Pancreas (tissue), 10 donors: ENCODE measurements around the gene PAX5. TPM values are rescaled to one million over a fixed set of nuclear protein-coding genes. Genes with fewer than 3 reads are reported as not detected.

ENCODE experiments used
- ATAC-seq, 4 donors: fragments of 200-7000 bp; cut with Tn5 transposase; one replicate each; pipeline versions ENCODE4 v1.8.0 to v1.9.1; 2020; ENCODE audit warnings: mild to moderate bottlenecking in 4 of 4, moderate library complexity in 4 of 4
- DNase-seq, 6 donors: peaks; one replicate each; pipeline ENCODE4 v3.0.0-alpha.2; 2020
- FAIRE-seq: peaks from 2 replicates; lab custom pipeline; 2012; peaks lifted over from hg19 to GRCh38; lab: Jason Lieb, UNC
- H3K27ac ChIP-seq, 4 donors: fragments of 200-600 bp; sonication (generic); 1 replicate in 3 of 4; 2 replicates in 1 of 4; pipeline versions ENCODE4 v1.5.0 to v1.8.0; 2020
- H3K27me3 ChIP-seq, 4 donors: fragments of 200-600 bp; one replicate each; pipeline ENCODE4 v1.8.0; 2021
- H3K36me3 ChIP-seq, 3 donors: fragments of 200-600 bp; sonication (generic) in 1 of 3; one replicate each; pipeline versions ENCODE4 v1.5.0 to v1.8.0; 2020 to 2021
- H3K4me1 ChIP-seq, 3 donors: fragments of 200-600 bp; one replicate each; pipeline ENCODE4 v1.8.0; 2021
- H3K4me3 ChIP-seq, 4 donors: fragments of 200-600 bp; sonication (generic) in 2 of 4; one replicate each; pipeline versions ENCODE4 v1.5.0 to v1.8.0; 2020 to 2021
- H3K9me3 ChIP-seq, 4 donors: fragments of 200-600 bp; one replicate each; pipeline ENCODE4 v1.8.0; 2021
- CTCF ChIP-seq, 4 donors: fragments of 200-600 bp; sonication (generic) in 3 of 4; IDR thresholded peaks; one replicate each; pipeline versions ENCODE4 v1.5.0 to v1.8.0; 2021; ENCODE audit warnings: antibody characterized with exemption in 4 of 4
- WGBS, 2 donors: extraction: QIAGEN DNeasy Blood & Tissue Kit; methylation state at CpG; one replicate each; pipeline ENCODE4 v1.1.7; 2013; 5-methylcytosine and 5-hydroxymethylcytosine counted together
- intact Hi-C, 3 donors: fragments of 100-400 bp; cut with DNase I; formaldehyde crosslinking; loops; one replicate each; pipeline versions ENCODE4 v1.11.1 to v1.14.2; 2022
- polyA plus RNA-seq, 2 donors: library from polyadenylated mRNA; stranded (reverse); fragments of 200-250 nt; gene quantifications; one replicate each; pipeline ENCODE4 v1.2.3, GENCODE V29; 2013
- total RNA-seq, 6 donors: library from RNA; stranded (reverse); fragmentation: NEBNext Ultra II Directional in 4 of 6; extraction: Animal tissue kit (Norgen Biotek cat#: 25700) in 4 of 6; gene quantifications; one replicate each; pipeline versions ENCODE4 v1.2.1 to v1.2.4, GENCODE V29; 2021 to 2023
- donor health status: healthy with polysubstance abuse.
- donor health status: DM: no; HTN: no; CAD: no; lungs with moderate emphysema.
- donor health status: DM: no; HTN: no; CAD: no.
- donor health status: control.
- donor health status: control.
- donor health status: Bipolar disorder and iron deficiency.
- donor health status: DM: yes; HTN: yes; CAD: no.
- donor health status: DM: no; HTN: no; CAD: no.
- donor health status: DM: no; HTN: no; CAD: no.
- donor health status: DM: yes; HTN: yes; CAD: no.

The PAX5 gene
- total and polyA plus RNA-seq, 8 donors, result under 0.01 to 0.35 (median 0.28) TPM; not detected in 1

GRCh38 chr9:36939655-36940499 is 94.2 kb downstream of the PAX5 start:
- no peaks in the 10 kb centered on the region for H3K36me3 ChIP-seq
- DNase-seq, result no peak
- WGBS, 2 donors, result 79 to 82% methylated on average over 28 of the region's 28 CpGs
- H3K4me1 ChIP-seq, result no peaks in the 10 kb centered on the region
- no peak for TF ChIP-seq CTCF (IDR thresholded peaks at IDR 0.05)
- no peak for FAIRE-seq
- no peaks in the 10 kb centered on the region for H3K9me3 ChIP-seq
- no peak for ATAC-seq
- no peak overlapping the region for H3K27ac ChIP-seq
- intact Hi-C loops, result no loop called here
- H3K4me3 ChIP-seq, result no peak overlapping the region
- no peaks in the 10 kb centered on the region for H3K27me3 ChIP-seq

- Histone ChIP-seq H3K4me1 (no peaks in the 10 kb centered on the region), H3K27me3 (no peaks in the 10 kb centered on the region), H3K9me3 (no peaks in the 10 kb centered on the region), H3K36me3 (no peaks in the 10 kb centered on the region), H3K27ac (no peak overlapping the region), H3K4me3 (no peak overlapping the region)
- intact Hi-C loops, result no loop called here
- 68 to 82% methylated on average over 5 of the region's 5 CpGs for WGBS, 2 donors
- no peak for TF ChIP-seq CTCF (IDR thresholded peaks at IDR 0.05)
- FAIRE-seq, result no peak
- ATAC-seq, result no peak
- DNase-seq, result no peak
These were observed 94.9 kb downstream of the PAX5 start for GRCh38 chr9:36939214-36939613.

DNA sequence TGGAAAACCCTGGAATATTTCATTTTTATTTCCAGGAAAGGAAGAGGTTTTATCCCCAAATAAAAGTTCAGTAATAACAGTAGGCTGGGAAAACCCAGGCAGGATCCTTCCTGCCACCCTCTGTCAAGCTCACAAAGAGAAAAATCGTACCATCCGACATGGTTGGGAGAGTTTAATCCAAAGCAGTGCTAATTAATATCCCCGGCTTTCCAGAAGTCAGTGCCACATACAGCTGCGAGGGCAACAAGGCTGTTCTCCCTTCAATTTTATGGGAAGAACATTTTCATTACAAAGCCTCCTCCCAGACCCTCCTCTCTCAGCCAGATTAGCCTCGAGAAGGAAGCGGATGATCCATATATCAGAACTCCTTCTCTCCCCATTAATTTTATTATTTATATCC is 95.5 kb downstream of the PAX5 start:
- no peak for TF ChIP-seq CTCF (IDR thresholded peaks at IDR 0.05)
- 69 to 75% methylated on average over 6 of the region's 6 CpGs for WGBS, 2 donors
- ATAC-seq (no peak), FAIRE-seq (no peak), DNase-seq (no peak)
- H3K27ac ChIP-seq, result no peak overlapping the region
- no peaks in the 10 kb centered on the region for H3K27me3 ChIP-seq
- no peak overlapping the region for H3K4me3 ChIP-seq
- intact Hi-C loops, result no loop called here
- no peaks in the 10 kb centered on the region for H3K9me3 ChIP-seq
- H3K4me1 ChIP-seq, result no peaks in the 10 kb centered on the region
- no peaks in the 10 kb centered on the region for H3K36me3 ChIP-seq

DNA sequence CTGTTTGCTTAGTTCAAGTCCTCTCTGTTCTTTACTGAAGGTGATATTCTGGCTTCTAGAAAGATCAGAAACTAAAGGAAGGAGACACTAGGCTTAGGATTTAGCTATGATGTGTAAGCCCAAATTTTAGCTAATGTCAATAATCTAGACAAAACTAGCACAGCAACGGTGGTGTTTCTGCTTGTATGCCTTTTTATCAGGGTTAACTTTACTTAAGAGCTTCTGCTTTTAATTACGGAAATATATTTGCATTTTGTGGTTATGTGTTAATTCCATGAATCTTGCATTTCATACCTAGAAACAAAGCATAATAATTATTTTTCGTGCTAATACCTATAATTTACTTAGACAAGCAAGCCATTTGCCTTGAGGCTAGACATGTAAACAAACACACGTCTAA is 96.1 kb downstream of the PAX5 start:
- intact Hi-C loops, result no loop called here
- DNase-seq (no peak), FAIRE-seq (no peak), ATAC-seq (no peak)
- no peaks in the 10 kb centered on the region for H3K36me3 ChIP-seq
- H3K27me3 ChIP-seq, result no peaks in the 10 kb centered on the region
- no peak for TF ChIP-seq CTCF (IDR thresholded peaks at IDR 0.05)
- H3K4me1 ChIP-seq, result no peaks in the 10 kb centered on the region
- H3K27ac ChIP-seq, result no peak overlapping the region
- 67 to 75% methylated on average over 4 of the region's 4 CpGs for WGBS, 2 donors
- no peak overlapping the region for H3K4me3 ChIP-seq
- no peaks in the 10 kb centered on the region for H3K9me3 ChIP-seq

DNA sequence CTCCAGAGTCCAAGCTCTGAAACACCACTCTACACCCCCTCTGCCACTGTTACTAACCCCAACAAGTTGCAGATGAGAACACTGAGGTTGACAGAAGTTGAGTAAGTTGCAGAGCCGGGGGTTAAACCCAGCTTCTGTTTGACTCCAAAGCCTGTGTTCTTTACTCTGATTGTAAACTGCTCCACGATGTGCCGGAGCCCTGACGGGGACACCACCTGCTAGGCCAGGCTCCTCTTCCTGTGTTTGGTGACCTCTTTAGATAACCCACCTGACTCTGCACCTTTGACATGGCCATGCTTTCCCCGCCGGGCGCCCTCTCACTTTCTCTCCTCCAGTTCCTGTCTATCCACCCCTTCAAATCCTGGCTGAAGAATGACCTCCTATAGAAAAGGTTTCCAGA is 96.7 kb downstream of the PAX5 start:
- Histone ChIP-seq H3K4me1 (no peaks in the 10 kb centered on the region), H3K4me3 (no peak overlapping the region), H3K27me3 (no peaks in the 10 kb centered on the region), H3K36me3 (no peaks in the 10 kb centered on the region), H3K27ac (no peak overlapping the region), H3K9me3 (no peaks in the 10 kb centered on the region)
- no peak for DNase-seq
- no peak for FAIRE-seq
- no peak for ATAC-seq
- intact Hi-C loops, result no loop called here
- no peak for TF ChIP-seq CTCF (IDR thresholded peaks at IDR 0.05)
- WGBS, 2 donors, result 71 to 79% methylated on average over 7 of the region's 7 CpGs
